Measurements from ENCODE around the gene APP.

DNA sequence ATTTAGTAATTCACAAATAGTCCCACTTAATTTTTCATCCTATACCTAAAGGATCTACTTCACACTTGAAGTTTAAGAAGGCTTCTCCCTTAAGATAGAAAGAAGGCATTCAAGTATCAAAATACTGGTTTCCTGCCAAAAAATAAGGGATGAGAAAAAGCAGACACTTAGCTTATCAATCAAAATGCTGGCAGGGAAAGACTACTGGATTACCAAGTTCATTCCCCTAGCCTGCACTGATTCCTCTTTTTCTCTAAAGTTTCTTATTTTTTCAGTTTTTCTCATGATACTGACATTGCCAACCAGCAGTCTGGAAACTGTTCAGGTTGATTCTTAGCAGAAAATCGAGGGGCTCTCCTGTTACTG lies 231.2 kb downstream of the APP start:
- TF ChIP-seq, protein P1, sequence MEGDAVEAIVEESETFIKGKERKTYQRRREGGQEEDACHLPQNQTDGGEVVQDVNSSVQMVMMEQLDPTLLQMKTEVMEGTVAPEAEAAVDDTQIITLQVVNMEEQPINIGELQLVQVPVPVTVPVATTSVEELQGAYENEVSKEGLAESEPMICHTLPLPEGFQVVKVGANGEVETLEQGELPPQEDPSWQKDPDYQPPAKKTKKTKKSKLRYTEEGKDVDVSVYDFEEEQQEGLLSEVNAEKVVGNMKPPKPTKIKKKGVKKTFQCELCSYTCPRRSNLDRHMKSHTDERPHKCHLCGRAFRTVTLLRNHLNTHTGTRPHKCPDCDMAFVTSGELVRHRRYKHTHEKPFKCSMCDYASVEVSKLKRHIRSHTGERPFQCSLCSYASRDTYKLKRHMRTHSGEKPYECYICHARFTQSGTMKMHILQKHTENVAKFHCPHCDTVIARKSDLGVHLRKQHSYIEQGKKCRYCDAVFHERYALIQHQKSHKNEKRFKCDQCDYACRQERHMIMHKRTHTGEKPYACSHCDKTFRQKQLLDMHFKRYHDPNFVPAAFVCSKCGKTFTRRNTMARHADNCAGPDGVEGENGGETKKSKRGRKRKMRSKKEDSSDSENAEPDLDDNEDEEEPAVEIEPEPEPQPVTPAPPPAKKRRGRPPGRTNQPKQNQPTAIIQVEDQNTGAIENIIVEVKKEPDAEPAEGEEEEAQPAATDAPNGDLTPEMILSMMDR (IDR thresholded peaks at IDR 0.05; ENCODE audit: poor library complexity), result no peak
- TF ChIP-seq EZH2phosphoT487 (IDR thresholded peaks at IDR 0.05; ENCODE audit: low read depth, severe bottlenecking, unreplicated experiment) (no peak), EZH2 (IDR thresholded peaks at IDR 0.05; ENCODE audit: borderline replicate concordance) (no peak)
